Body of pancreas (tissue), 4 donors: ENCODE results near the gene SP110. TPM values are rescaled to one million over a fixed set of nuclear protein-coding genes. Genes with fewer than 3 reads are reported as not detected.

Experiments
- ATAC-seq: fragments of 150-250 bp; one replicate; pipeline ENCODE4 v1.9.1; 2016
- DNase-seq, 4 donors: peaks; one replicate each; pipeline ENCODE4 v3.0.0-alpha.2; 2019
- H3K27ac ChIP-seq, 4 donors: fragments of 200-600 bp; sonication (generic); 1 replicate in 3 of 4; 2 replicates in 1 of 4; pipeline versions ENCODE4 v1.5.1 to v1.6.1; 2016 to 2019; ENCODE audit warnings: mild to moderate bottlenecking in 1 of 4, mixed read lengths in 1 of 4, moderate library complexity in 1 of 4
- H3K27me3 ChIP-seq, 2 donors: fragments of 200-600 bp; sonication (generic); one replicate each; pipeline ENCODE4 v1.6.0; 2016; ENCODE audit warnings: mild to moderate bottlenecking in 1 of 2
- H3K36me3 ChIP-seq, 2 donors: fragments of 200-600 bp; sonication (generic); replicated peaks in 1 of 2; 2 replicates each; pipeline ENCODE4 v1.5.1; 2016; ENCODE audit warnings: low read depth in 2 of 2; ENCODE audit not compliant: insufficient read depth in 1 of 2
- H3K4me1 ChIP-seq: fragments of 200-600 bp; sonication (generic); one replicate; pipeline ENCODE4 v1.6.0; 2016
- H3K4me3 ChIP-seq, 2 donors: fragments of 200-600 bp; sonication (generic); 1 replicate in 1 of 2; 2 replicates in 1 of 2; pipeline ENCODE4 v1.5.1; 2016 to 2019
- H3K9me3 ChIP-seq, 3 donors: fragments of 200-600 bp; sonication (generic); 1 replicate in 2 of 3; 2 replicates in 1 of 3; pipeline ENCODE4 v1.5.1; 2016
- CTCF ChIP-seq, 7 experiments: fragments of 450-650 bp in 4 of 7; fragments of 200-600 bp in 3 of 7; sonication (generic) in 3 of 7; IDR thresholded peaks; one replicate each; pipeline ENCODE4 v1.5.1; 2016 to 2019; ENCODE audit warnings: antibody characterized with exemption in 7 of 7
- POLR2A ChIP-seq, 3 donors: fragments of 450-650 bp; IDR thresholded peaks; one replicate each; pipeline ENCODE4 v1.6.1; 2016; ENCODE audit warnings: antibody characterized with exemption in 3 of 3, mild to moderate bottlenecking in 2 of 3
- WGBS, 2 donors: methylation state at CpG; one replicate each; pipeline ENCODE4 v1.1.5; 2017; 5-methylcytosine and 5-hydroxymethylcytosine counted together
- intact Hi-C: fragments of 100-400 bp; cut with DNase I; formaldehyde crosslinking; loops from one replicate; pipeline ENCODE4 v1.15.1; 2023
- total RNA-seq, 2 donors: library from RNA; depleted of rRNA; stranded (reverse); fragments of >200 nt; gene quantifications; one replicate each; pipeline ENCODE4 v1.1.0, GENCODE V29; 2016

Gene SP110
- 10 to 100 TPM in 1 of 2 donors, 1 to 10 TPM in 1; 9.9 to 12.9 TPM for total RNA-seq

- 0% methylated on average over 18 to 19 of the region's 19 CpGs for WGBS, 2 donors
- intact Hi-C loops: no loop called here
- peak within 1 kb of the TSS; percentile 51 to 80 (median 66) for H3K27ac ChIP-seq
- peaks cover 0 to under 1% of the 10 kb centered on the region in 2 donors for H3K36me3 ChIP-seq
- TF ChIP-seq POLR2A (IDR thresholded peaks at IDR 0.05): peak in 2 of 3 donors; percentile 59 to 63
- TF ChIP-seq CTCF (IDR thresholded peaks at IDR 0.05): peak in 2 of 7 experiments; percentile 7 to 31
- H3K9me3 ChIP-seq: no peaks in the 10 kb centered on the region
- peak; percentile 84 to 91 (median 90) for DNase-seq
- ATAC-seq: peak; percentile 86
- H3K27me3 ChIP-seq: no peaks in the 10 kb centered on the region
- peak within 1 kb of the TSS; percentile 19 to 42 for H3K4me3 ChIP-seq
- H3K4me1 ChIP-seq: peaks cover 17% of the 10 kb centered on the region
Observed at GRCh38 chr2:230219419-230220331, at the start of gene SP110. Gene SP110, minus strand, starts transcription at chr2:230219984. Its CDS starts 3,057 bp downstream, at chr2:230216927.

DNA sequence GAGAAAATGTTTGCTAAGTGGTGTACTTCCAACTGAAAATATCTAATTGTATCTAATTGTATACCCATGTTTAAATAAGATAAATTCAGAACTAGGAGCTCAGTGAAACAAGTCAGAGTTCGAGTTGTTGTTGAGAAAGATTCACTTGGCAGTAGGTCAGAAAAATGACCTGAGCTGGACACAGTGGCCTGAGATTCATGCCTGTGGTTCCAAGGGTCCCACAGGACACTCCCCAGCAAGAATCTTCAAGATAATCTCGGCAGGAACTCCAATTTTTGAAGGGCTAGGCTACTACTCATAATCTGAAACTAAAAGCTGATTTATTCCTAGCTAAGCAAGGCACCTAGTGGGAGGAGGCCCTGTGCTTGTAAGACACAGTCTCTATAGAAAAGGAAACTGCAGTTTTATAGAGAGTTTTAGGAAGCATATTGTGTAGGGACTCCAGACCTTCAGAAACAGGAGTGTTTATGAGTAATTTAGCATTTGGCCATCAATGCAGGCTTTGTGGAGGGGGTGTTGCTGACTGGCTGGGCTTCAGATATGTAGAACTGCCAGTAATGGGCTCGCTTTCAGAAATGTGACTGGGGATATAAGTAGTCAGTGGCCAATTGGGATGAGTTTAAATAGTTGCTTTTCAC lies 48.9 kb upstream of the SP110 start:
- no peak for ATAC-seq
- WGBS, 2 donors: 48 to 69% methylated on average over 3 of the region's 3 CpGs
- DNase-seq: no peak
- intact Hi-C loops: no loop called here
- Histone ChIP-seq H3K9me3 (no peaks in the 10 kb centered on the region), H3K4me1 (no peaks in the 10 kb centered on the region), H3K27ac (no peak overlapping the region), H3K27me3 (no peaks in the 10 kb centered on the region), H3K36me3 (no peaks in the 10 kb centered on the region), H3K4me3 (no peak overlapping the region)
- TF ChIP-seq POLR2A (IDR thresholded peaks at IDR 0.05) (no peak), CTCF (IDR thresholded peaks at IDR 0.05) (no peak)

GRCh38 chr2:230267556-230267955 lies 47.8 kb upstream of the SP110 start:
- Histone ChIP-seq H3K27me3 (no peaks in the 10 kb centered on the region), H3K4me3 (no peak overlapping the region), H3K9me3 (no peaks in the 10 kb centered on the region), H3K4me1 (no peaks in the 10 kb centered on the region), H3K27ac (no peak overlapping the region), H3K36me3 (no peaks in the 10 kb centered on the region)
- ATAC-seq (no peak), DNase-seq (no peak)
- 77 to 83% methylated on average over 3 of the region's 3 CpGs for WGBS, 2 donors
- intact Hi-C loops: no loop called here
- TF ChIP-seq CTCF (IDR thresholded peaks at IDR 0.05) (no peak), POLR2A (IDR thresholded peaks at IDR 0.05) (no peak)

- H3K4me3 ChIP-seq: no peak overlapping the region
- no peak for TF ChIP-seq POLR2A (IDR thresholded peaks at IDR 0.05)
- no peak for TF ChIP-seq CTCF (IDR thresholded peaks at IDR 0.05)
- WGBS, 2 donors: 76 to 84% methylated on average over 1 of the region's 1 CpG
- H3K36me3 ChIP-seq: no peaks in the 10 kb centered on the region
- H3K27ac ChIP-seq: no peak overlapping the region
- no peaks in the 10 kb centered on the region for H3K27me3 ChIP-seq
- DNase-seq (no peak), ATAC-seq (no peak)
- intact Hi-C loops: no loop called here
- H3K9me3 ChIP-seq: no peaks in the 10 kb centered on the region
- H3K4me1 ChIP-seq: no peaks in the 10 kb centered on the region
Observed at GRCh38 chr2:230267059-230267458, 47.3 kb upstream of the SP110 start.
